GM23248 (cell line): ENCODE measurements around the gene BAZ1B. TPM values are rescaled to one million over a fixed set of nuclear protein-coding genes. Genes with fewer than 3 reads are reported as not detected.
"Not testable (repeated sequence)": the region's sequence is repeated elsewhere in the genome, so short reads cannot be mapped to it uniquely, and the experiment has no call there.

ENCODE experiments used
- DNase-seq: peaks from one replicate; pipeline ENCODE4 v3.0.0-alpha.2; 2015
- H2AFZ ChIP-seq: fragments of 200-600 bp; sonication (generic); 2 replicates; pipeline ENCODE4 v1.6.1; 2016; ENCODE audit warnings: antibody characterized with exemption
- H3F3A ChIP-seq: fragments of 200-600 bp; sonication (generic); 2 replicates; pipeline ENCODE4 v1.6.1; 2016; ENCODE audit warnings: mild to moderate bottlenecking, antibody characterized with exemption, mixed run types; ENCODE audit not compliant: insufficient read depth
- H3K27ac ChIP-seq: fragments of 200-600 bp; sonication (generic); 2 replicates; pipeline ENCODE4 v1.5.1; 2016; ENCODE audit warnings: mild to moderate bottlenecking
- H3K27me3 ChIP-seq: fragments of 200-600 bp; sonication (generic); replicated peaks from 2 replicates; pipeline ENCODE4 v1.6.1; 2016; ENCODE audit warnings: mild to moderate bottlenecking; ENCODE audit not compliant: insufficient read depth
- H3K36me3 ChIP-seq: fragments of 200-600 bp; sonication (generic); 2 replicates; pipeline ENCODE4 v1.6.1; 2016; ENCODE audit warnings: low read depth, mild to moderate bottlenecking
- H3K4me1 ChIP-seq: fragments of 200-600 bp; sonication (generic); 2 replicates; pipeline ENCODE4 v1.6.1; 2016; ENCODE audit warnings: mild to moderate bottlenecking; ENCODE audit not compliant: insufficient read depth
- H3K4me2 ChIP-seq: fragments of 200-600 bp; sonication (generic); one replicate; pipeline ENCODE4 v1.6.1; 2016; ENCODE audit warnings: mild to moderate bottlenecking; ENCODE audit not compliant: unreplicated experiment
- H3K4me3 ChIP-seq: fragments of 200-600 bp; sonication (generic); 2 replicates; pipeline ENCODE4 v1.5.1; 2016; ENCODE audit warnings: mild to moderate bottlenecking
- H3K79me2 ChIP-seq: fragments of 200-600 bp; sonication (generic); 2 replicates; pipeline ENCODE4 v1.6.1; 2016; ENCODE audit warnings: mild to moderate bottlenecking; ENCODE audit not compliant: insufficient read depth
- H3K9ac ChIP-seq: fragments of 200-600 bp; sonication (generic); 2 replicates; pipeline ENCODE4 v1.6.1; 2016; ENCODE audit warnings: mild to moderate bottlenecking
- H3K9me2 ChIP-seq: fragments of 200-600 bp; sonication (generic); 2 replicates; pipeline ENCODE4 v1.6.1; 2016; ENCODE audit warnings: mixed run types, mild to moderate bottlenecking, moderate library complexity; ENCODE audit not compliant: insufficient read depth
- H3K9me3 ChIP-seq: fragments of 200-600 bp; sonication (generic); one replicate; pipeline ENCODE4 v1.6.1; 2017; ENCODE audit warnings: low read depth
- H4K20me1 ChIP-seq: fragments of 200-600 bp; sonication (generic); 2 replicates; pipeline ENCODE4 v1.6.0; 2016; ENCODE audit not compliant: insufficient read depth
- EZH2 ChIP-seq: fragments of 200-600 bp; sonication (generic); IDR thresholded peaks from 2 replicates; pipeline ENCODE4 v1.6.1; 2018; ENCODE audit warnings: antibody characterized with exemption, mild to moderate bottlenecking; ENCODE audit not compliant: insufficient read depth, poor library complexity, severe bottlenecking
- EZH2phosphoT487 ChIP-seq: fragments of 200-600 bp; sonication (generic); IDR thresholded peaks from 2 replicates; pipeline ENCODE4 v1.6.1; 2018; ENCODE audit warnings: antibody characterized with exemption, moderate library complexity, mild to moderate bottlenecking, low read depth; ENCODE audit not compliant: insufficient read depth
- WGBS, 2 experiments: methylation state at CpG; one replicate each; pipeline ENCODE4 v1.1.6; 2015 to 2017; ENCODE audit warnings: low lambda C conversion rate in 2 of 2, low coverage in 1 of 2; ENCODE audit errors: missing lambda C conversion rate in 2 of 2; 5-methylcytosine and 5-hydroxymethylcytosine counted together
- in situ Hi-C: fragments of 300-500 bp; cut with MboI; formaldehyde crosslinking; loops from 2 replicates; pipeline ENCODE4 v1.15.0; 2020
- polyA plus RNA-seq: library from polyadenylated mRNA; unstranded; fragments of >200 nt; fragmentation: Nextera tagmentation; extraction: Ambion mirVana; gene quantifications from 2 replicates; pipeline ENCODE4 v1.2.1, GENCODE V29; 2016
- total RNA-seq: library from RNA; depleted of rRNA; stranded (reverse); fragments of >200 nt; shearing (Covaris generic); gene quantifications from 2 replicates; pipeline ENCODE4 v1.2.3, GENCODE V29; 2014

BAZ1B gene
- total and polyA plus RNA-seq, 2 experiments from 2014 or later, result 24.0 to 41.8 TPM

DNA sequence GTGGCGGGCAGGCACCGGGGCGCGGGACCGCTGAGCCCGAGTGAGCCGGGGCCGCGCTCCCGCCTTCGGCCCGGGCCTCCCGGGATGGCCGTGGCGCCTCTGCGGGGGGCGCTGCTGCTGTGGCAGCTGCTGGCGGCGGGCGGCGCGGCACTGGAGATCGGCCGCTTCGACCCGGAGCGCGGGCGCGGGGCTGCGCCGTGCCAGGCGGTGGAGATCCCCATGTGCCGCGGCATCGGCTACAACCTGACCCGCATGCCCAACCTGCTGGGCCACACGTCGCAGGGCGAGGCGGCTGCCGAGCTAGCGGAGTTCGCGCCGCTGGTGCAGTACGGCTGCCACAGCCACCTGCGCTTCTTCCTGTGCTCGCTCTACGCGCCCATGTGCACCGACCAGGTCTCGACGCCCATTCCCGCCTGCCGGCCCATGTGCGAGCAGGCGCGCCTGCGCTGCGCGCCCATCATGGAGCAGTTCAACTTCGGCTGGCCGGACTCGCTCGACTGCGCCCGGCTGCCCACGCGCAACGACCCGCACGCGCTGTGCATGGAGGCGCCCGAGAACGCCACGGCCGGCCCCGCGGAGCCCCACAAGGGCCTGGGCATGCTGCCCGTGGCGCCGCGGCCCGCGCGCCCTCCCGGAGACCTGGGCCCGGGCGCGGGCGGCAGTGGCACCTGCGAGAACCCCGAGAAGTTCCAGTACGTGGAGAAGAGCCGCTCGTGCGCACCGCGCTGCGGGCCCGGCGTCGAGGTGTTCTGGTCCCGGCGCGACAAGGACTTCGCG is 88.0 kb downstream of the BAZ1B start:
- H3K4me1 ChIP-seq, result no peaks in the 10 kb centered on the region
- no peak overlapping the region; the same call in 1 of the 2 replicates for H2AFZ ChIP-seq
- H4K20me1 ChIP-seq, result no peaks in the 10 kb centered on the region
- no peak overlapping the region for H3K9ac ChIP-seq
- WGBS, 2 experiments, result 47 to 53% methylated on average over 76 to 91 of the region's 110 CpGs
- no peak overlapping the region for H3K27ac ChIP-seq
- no peak for DNase-seq
- H3K4me3 ChIP-seq, result peak overlapping the region; percentile 72
- peak overlapping the region; percentile 88 for H3K4me2 ChIP-seq
- TF ChIP-seq EZH2phosphoT487 (no peak), EZH2 (no peak)
- H3K9me2 ChIP-seq, result no peaks in the 10 kb centered on the region
- 0 out of 2 replicates have a peak, but pooled peaks cover 1% of the 10 kb centered on the region for H3K36me3 ChIP-seq
- in situ Hi-C loops, result no loop called here
- no peaks in the 10 kb centered on the region for H3K9me3 ChIP-seq
- no peaks in the 10 kb centered on the region for H3F3A ChIP-seq
- no peaks in the 10 kb centered on the region for H3K27me3 ChIP-seq
- no peaks in the 10 kb centered on the region for H3K79me2 ChIP-seq

DNA sequence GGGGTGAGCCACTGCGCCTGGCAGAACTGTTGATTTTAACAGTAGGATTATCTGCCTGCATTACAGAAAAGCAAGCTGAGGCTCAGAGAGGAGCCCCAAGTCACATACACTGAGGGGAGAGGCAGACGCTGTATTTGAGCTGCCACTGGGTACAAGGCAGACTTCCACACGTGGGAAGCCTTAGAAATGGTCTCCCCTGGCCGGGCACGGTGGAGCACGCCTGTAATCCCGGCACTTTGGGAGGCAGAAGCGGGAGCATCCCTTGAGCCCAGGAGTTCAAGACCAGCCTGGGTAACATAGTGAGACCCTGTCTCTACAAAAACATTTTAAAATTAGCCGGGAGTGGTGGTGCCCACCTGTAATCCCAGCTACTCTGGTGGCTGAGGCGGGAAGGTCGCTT is 89.4 kb downstream of the BAZ1B start:
- H2AFZ ChIP-seq, result 0 out of 2 replicates have a peak overlapping the region, but pooled peaks have one; percentile 91
- in situ Hi-C loops, result no loop called here
- H3K36me3 ChIP-seq, result no peaks in the 10 kb centered on the region
- H3K9me2 ChIP-seq, result no peaks in the 10 kb centered on the region
- H4K20me1 ChIP-seq, result no peaks in the 10 kb centered on the region
- H3K79me2 ChIP-seq, result no peaks in the 10 kb centered on the region
- no peak overlapping the region for H3K9ac ChIP-seq
- no peak overlapping the region for H3K4me3 ChIP-seq
- no peaks in the 10 kb centered on the region for H3F3A ChIP-seq
- H3K27me3 ChIP-seq, result no peaks in the 10 kb centered on the region
- H3K4me1 ChIP-seq, result no peaks in the 10 kb centered on the region
- no peak for DNase-seq
- no peak overlapping the region for H3K4me2 ChIP-seq
- 82 to 87% methylated on average over 11 of the region's 11 CpGs for WGBS, 2 experiments
- H3K27ac ChIP-seq, result no peak overlapping the region
- H3K9me3 ChIP-seq, result no peaks in the 10 kb centered on the region
- TF ChIP-seq EZH2, result no peak
- no peak for TF ChIP-seq EZH2phosphoT487

DNA sequence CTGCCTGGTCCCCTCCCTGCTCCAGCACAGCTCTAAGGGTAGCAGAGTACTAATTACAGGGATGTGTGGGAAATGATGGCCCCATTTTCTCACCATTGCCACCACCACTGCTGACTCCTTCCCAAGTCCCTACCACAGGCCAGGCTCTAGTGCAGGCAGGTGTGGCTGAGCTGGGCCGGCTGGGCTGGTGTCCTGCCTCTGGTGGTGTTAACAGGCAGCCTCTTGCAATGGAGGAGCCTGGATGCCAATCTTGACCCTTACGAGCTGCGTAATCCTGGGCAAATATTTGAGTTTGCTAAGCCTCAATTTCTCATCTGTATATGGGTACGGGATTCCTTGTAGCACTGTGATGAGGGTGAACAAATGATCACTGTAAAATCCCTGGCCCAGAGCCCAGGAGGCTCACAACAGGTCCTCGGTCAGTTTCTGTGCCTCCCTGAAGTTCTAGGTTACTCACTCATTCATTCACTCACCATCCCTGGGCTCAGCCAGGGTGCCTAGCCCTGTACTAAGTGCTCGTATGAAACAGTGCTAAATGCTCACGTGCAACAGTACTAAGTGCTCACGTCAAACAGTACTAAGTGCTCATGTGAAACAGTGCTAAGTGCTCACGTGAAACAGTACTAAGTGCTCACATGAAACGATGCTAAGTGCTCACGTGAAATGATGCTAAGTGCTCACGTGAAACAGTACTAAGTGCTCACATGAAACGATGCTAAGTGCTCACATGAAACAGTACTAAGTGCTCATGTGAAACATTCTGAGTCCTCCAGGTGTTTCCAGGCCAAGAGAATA is 90.9 kb downstream of the BAZ1B start:
- Histone ChIP-seq H3F3A (no peaks in the 10 kb centered on the region), H3K9me2 (no peaks in the 10 kb centered on the region), H3K4me3 (no peak overlapping the region), H4K20me1 (no peaks in the 10 kb centered on the region), H3K79me2 (no peaks in the 10 kb centered on the region), H3K9me3 (no peaks in the 10 kb centered on the region), H3K27me3 (no peaks in the 10 kb centered on the region), H3K36me3 (no peaks in the 10 kb centered on the region), H3K4me1 (no peaks in the 10 kb centered on the region), H3K27ac (no peak overlapping the region), H3K4me2 (no peak overlapping the region), H3K9ac (no peak overlapping the region), H2AFZ (no peak overlapping the region)
- no peak for DNase-seq
- 75 to 76% methylated on average over 13 of the region's 13 CpGs for WGBS, 2 experiments
- no peak for TF ChIP-seq EZH2phosphoT487
- no peak for TF ChIP-seq EZH2
- in situ Hi-C loops, result no loop called here

DNA sequence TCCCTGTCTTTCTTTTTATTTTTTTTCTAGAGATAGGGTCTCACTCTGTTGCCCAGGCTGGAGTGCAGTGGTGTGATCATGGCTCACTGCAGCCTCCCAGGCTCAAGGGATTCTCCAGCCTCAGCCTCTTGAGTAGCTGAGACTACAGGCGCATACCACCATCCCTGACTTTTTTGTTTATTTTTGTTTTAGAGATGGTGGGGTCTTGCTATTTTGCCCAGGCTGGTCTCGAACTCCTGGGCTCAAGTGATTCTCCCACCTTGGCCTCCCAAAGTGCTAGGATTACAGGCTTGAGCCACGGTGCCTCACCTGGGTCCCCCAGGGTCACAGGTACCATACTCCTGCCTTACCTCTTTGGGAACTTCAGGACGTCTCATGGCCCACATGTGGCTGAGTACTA is 91.6 kb downstream of the BAZ1B start:
- H4K20me1 ChIP-seq, in situ Hi-C loops, H3F3A ChIP-seq, H3K4me2 ChIP-seq, H3K27me3 ChIP-seq, H3K79me2 ChIP-seq, H3K9me2 ChIP-seq, H3K9ac ChIP-seq, H3K27ac ChIP-seq, H2AFZ ChIP-seq, H3K9me3 ChIP-seq, DNase-seq, H3K36me3 ChIP-seq, H3K4me3 ChIP-seq, H3K4me1 ChIP-seq: not testable (repeated sequence)
- WGBS, 2 experiments, result 74 to 98% methylated on average over 4 of the region's 4 CpGs
